Colon (tissue), 2 donors: ENCODE measurements around the gene KCNJ11.
"Not testable (repeated sequence)": the region's sequence is repeated elsewhere in the genome, so short reads cannot be mapped to it uniquely, and the experiment has no call there.

Source experiments
- FAIRE-seq: peaks from 2 replicates; lab custom pipeline; 2012; peaks lifted over from hg19 to GRCh38; lab: Jason Lieb, UNC
- donor health status: control.
- donor health status: control.

The KCNJ11 gene

GRCh38 chr11:17388609-17389210 is at the start of gene KCNJ11:
Gene KCNJ11 (minus strand): TSS chr11:17388659. CDS start chr11:17388091, 568 bp downstream.
- FAIRE-seq: no peak

- no peak for FAIRE-seq
Observed at GRCh38 chr11:17437366-17437765, 48.9 kb upstream of the KCNJ11 start.

- no peak for FAIRE-seq
Observed at GRCh38 chr11:17434108-17434507, 45.6 kb upstream of the KCNJ11 start.

DNA sequence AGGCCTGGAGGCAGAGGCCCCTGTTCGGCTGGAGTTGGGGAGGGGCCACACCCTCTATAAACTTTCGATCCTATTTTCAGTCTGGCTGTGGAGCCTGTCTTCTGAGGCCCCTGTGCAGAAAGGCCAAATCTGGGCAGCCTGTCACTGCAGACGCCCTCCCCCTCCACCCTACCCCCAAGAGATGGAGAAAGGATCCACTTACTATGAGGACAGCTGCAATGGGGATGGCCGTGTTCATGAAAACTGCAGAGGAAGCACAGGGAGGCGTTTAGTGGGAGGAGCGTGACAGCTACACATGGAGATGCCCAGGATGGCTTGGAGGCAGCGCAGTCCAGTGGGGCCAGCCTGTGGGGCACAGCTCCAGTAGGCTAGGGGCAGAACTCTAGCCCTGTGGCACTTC is 43.5 kb upstream of the KCNJ11 start:
- no peak for FAIRE-seq

GRCh38 chr11:17431139-17431538 is 42.7 kb upstream of the KCNJ11 start:
- no peak for FAIRE-seq

DNA sequence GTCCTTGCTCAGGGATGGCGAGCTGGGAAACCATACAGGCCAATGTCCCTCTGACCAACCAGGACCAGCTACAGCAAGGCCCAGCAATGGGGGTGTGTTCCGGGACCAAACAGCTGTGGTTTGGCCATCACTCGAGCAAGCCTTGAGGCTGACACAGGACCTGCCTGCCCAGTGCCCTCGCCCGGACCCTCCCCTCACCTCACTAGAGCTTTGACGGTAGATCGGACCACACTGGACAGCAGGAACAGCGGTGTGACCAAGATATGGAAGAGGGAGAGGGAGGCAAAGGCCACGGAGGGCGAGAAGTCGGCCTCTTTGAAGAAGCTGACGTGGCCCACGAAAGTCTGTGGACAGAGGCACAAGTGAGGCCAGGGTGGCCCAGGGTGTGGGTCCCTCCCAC is 42.2 kb upstream of the KCNJ11 start:
- no peak for FAIRE-seq

DNA sequence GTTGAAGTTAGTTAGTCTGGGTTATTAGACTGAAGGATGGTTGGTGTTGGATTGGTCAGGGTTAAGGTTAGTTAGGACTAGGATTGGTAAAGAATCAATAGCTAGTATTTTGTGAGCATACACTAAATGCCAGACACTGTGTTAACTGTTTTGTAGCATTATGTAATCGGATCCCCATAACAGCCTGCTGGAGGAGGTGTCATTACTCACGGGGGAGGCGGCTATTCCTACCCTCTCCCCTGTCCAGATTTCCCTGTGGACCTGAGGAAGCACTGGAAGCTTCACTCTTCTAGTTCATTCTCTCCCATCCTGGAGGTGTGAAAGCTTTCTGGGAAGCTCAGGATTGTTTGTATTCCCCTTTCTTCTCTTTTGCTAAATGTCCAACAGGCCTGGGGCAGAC is 40.5 kb upstream of the KCNJ11 start:
- no peak for FAIRE-seq

DNA sequence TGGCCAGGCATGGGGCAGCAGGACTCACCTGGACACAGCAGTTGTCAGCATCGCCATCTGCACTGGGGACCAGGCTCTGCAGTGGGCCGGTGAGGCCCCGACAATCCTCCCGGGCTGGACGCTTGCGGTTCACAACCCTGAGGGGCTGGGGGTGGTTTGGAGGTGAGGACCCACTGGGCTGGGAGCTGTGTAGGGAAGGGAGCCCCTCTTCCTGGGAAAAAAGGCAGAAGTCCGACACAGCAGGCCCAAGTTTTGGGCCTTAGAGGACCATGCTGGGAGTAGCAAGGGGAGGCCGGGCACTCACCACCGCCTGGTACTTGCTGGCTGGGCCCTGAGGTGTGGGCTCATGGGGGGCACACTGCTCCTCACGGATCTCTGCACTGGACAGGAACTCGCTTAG is 39.8 kb upstream of the KCNJ11 start:
- FAIRE-seq: no peak

- not testable (repeated sequence) for FAIRE-seq
Observed at GRCh38 chr11:17426233-17426632, 37.8 kb upstream of the KCNJ11 start.

GRCh38 chr11:17423533-17424310 is 35.3 kb upstream of the KCNJ11 start:
- FAIRE-seq: no peak

DNA sequence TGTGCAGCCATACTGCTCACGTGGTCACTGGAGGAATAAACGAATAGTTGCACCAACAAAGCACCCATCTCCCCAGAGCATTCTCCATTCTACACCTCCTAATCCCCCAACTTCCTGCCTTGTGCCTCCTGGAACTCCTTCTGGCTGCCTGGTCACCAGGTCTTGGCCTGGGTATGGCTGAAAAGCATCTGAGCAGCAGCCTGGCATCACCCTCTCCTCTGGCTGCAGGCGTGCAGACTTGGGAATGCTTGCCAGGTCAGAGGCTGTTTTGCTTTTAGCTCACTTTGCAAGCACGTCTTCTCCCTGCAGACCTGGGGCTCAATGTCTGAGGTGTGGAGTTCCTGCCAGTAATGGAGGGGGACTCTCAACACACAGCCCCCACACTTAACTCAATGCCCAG is 33.3 kb upstream of the KCNJ11 start:
- no peak for FAIRE-seq

DNA sequence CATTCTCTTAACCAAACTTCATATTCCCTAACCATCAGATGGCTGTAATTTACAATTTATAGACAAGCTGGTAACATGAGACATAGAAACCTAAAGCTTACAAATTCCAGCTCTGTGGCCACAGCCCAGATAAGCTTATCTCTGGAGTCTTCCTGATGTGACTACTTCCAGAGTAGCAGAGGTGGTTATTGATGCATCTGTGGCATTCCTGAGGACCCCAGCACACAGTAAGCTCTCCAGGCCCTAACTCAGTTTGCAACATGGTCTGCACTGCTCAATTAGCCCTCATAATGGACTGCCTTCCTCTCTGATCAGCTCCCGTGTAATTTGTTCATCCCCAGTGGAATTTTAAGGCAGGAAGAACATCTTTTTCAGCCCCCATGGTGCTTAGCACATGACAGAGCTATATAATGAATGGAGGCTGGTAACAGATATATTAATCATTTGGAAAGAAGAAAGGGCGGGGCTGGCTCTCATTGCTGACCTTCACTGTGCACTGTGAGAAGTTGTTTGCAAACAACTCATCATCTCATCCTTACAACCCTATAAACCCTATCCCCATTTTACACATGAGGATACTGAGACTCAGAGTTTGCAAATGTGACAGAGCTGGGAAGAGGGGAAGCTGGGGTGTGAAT is 30.1 kb upstream of the KCNJ11 start:
- no peak for FAIRE-seq

DNA sequence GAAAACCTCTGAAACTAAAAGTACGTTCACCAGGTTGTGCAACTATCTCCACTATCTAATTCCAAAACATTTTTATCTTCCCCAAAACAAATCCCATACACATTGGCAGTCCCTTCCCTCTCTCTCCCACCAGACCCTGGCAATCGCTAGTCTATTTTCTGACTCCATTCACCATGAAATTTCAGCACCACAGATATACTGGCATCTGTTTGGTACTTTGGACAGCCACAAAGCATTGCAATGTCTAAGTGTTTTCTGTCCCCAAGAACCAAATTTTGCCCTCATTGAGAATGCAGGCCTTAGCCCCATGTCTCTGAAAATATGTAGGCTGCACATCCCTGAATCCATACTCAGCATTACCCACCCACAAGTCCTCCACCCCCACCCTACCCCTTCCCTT is 28.0 kb upstream of the KCNJ11 start:
- no peak for FAIRE-seq

DNA sequence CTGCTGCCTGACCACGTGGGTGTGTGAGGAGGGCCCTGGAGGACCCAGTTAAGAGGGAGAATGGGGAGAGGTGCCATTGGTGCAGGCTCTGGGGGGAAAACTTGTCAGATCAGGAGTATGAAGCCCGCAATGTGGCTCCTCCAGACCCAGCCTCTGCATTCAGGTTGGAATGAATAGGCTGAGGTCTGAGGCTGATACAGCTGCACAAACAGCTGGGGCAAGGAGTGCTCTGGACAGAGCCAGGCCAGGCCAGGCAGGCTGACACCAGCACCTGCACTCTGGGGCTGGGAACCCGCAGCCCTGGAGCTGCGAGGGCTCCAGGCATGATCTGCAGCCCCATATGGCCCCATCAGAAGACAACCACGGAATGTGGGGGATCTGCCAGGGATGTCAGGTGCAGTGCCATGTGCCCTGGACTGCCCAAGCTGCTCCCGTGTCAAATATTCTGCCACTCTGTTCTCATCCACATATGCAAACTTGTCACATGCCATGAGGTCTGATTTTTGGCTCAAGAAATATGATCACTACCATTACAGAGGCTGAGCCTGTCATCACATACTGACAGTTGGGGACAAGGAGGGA is 27.2 kb upstream of the KCNJ11 start:
- no peak for FAIRE-seq

DNA sequence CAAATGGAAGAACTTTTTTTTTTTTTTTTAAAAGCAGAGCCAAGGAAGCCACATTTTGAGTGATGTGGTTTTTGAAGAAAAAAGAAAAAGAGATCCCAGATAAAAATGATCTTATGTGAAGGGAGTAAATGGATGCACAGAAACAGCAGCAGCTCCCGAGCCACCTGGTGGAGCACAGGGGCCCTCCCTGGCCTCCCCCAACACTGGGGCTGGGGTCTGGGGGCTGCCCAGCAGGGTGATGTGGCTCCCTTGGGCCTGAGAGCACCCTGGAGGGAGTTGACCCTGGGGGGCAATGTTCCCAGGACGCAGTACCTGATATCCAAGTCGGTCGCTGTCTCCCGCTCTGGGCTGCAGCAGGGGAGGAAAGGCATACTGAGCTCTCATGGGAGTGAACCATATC is 26.5 kb upstream of the KCNJ11 start:
- FAIRE-seq: no peak

DNA sequence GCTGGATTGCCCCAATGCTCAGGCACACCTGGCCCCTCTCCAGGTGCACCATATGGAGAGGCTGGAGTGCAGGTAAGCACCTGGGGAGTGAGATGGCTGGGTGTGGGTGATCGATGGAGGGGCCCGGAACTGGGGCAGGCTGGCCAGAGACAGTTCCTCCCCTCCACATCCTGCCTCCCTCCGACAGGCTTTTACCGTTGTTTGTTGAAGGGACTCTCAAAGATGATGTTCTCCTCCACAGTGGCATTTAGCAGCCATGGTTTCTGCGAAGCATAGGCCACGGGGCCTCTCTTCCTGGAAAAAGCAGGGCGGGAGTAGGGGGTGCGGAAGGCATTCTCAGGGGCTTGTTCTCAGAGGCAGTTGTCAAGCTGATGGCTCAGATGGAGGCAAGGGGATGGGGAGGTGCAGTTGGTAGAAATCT is 25.9 kb upstream of the KCNJ11 start:
- FAIRE-seq: no peak

DNA sequence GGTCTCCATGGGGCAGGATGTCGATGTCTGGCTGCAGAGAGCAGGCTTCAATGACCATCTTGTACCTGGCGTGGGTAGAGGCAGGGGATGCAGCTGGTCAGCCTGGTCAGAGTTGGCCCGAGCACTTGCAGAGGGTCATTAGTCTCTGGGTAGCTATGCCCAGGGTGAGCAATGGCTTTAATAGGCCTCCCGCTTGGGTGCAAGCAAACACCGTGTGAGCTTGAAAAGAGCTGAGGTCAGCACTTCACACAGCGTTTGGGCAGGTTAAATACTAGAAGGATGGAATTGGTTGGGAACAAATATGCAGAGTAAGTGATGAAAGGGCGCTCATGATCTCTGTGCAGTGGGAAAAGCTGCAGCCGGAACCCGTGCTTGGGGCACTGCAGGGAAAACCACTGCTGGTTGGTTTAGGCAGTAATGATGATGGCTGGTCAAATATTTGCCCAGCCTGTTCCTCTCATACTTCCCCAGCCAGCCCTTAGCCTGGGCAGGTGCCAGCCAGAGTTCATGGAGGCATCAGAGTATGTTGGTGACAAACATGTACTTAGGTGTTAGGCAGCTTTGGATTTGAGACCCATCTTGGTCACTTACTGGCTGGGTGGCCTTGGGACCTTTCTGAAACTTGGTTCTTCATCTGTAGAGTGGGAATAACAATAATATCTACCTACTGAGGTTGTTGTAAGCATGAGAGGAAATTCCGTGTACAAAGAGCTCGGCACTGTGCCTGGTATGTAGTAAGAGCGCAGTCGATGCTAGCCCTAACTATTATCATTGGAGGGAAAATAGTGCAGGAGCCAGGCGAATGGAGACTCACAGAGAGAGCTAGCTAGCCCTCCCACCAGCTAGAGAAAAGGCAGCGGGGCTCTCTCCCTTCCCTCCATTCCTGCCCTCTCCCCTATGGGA is 25.2 kb upstream of the KCNJ11 start:
- no peak for FAIRE-seq

DNA sequence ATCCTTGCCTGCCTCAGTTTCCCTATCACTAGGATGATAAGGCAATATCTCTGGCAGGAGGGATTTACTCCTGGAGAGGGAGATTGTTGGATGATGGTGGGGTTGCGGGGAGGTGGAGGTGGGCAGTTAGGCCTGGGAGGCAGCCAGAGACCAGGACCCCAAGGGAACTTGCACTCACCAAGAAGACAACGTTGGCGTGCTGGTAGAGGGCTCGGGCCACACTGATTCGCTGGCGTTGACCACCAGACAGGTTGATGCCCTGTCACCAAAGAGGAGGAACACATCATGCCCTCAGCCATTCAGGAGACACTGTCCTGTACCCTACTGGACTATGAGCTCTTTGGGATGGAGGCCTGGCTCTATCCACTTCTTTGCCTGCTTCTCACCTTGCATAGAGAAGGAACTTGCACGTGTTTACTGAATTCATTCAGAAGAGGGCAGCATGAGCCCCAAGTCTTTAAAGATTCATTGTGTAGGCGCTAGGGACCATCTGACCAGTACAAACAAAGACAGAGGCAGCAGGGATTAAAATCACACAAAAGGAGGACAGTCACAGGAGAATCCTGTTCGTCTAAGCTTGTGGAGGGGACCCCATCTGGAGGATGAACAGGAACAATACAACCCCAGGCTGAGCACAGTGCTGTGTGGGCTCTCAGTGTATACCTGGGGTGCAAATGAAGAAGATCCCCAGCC is 24.2 kb upstream of the KCNJ11 start:
- no peak for FAIRE-seq

- FAIRE-seq: no peak
Observed at GRCh38 chr11:17411418-17411817, 23.0 kb upstream of the KCNJ11 start.

- FAIRE-seq: no peak
Observed at GRCh38 chr11:17410606-17411379, 22.3 kb upstream of the KCNJ11 start.

DNA sequence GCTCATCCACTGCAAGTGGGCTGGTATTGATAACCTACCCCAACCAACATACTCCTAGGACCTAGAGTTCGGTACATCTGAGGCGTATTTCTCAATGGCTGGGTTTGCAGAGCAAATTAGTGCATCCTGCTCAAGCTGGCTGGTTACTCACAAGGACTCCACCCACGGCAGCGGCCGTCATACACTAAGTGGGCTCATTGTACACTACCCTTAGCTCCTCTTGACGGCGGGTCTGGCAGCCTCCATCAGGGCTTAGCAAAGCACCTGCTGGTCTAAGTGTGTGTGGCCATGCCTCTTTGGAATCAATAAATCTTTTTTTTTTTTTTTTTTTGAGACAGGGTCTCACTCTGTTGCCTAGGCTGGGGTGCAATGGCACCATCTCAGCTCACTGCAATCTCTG is 20.2 kb upstream of the KCNJ11 start:
- no peak for FAIRE-seq
